HL-60/S4 (cell line): Measurements from ENCODE around the gene ZFP2.

Source experiments
- in situ Hi-C: fragments of 300-500 bp; cut with MboI; formaldehyde crosslinking; loops from 2 replicates; pipeline ENCODE4 v1.14.3; 2022; ENCODE audit warnings: low sequenced_read_pairs

Gene ZFP2

DNA sequence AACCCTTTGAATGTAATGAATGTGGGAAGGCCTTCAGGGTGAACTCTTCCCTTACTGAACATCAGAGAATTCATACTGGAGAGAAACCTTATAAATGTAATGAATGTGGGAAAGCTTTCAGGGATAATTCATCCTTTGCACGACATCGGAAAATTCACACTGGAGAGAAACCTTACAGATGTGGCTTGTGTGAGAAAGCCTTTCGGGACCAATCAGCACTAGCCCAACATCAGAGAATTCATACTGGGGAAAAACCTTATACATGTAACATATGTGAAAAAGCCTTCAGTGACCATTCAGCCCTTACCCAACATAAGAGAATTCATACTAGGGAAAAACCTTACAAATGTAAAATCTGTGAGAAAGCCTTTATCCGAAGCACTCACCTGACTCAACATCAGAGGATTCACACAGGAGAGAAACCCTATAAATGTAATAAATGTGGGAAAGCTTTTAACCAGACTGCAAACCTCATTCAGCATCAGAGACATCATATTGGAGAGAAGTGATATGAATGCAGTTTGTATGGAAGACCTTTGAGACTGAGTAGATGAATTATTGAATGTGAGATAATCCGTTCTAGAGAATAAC lies 69.8 kb downstream of the ZFP2 start:
- in situ Hi-C loops: no loop called here

DNA sequence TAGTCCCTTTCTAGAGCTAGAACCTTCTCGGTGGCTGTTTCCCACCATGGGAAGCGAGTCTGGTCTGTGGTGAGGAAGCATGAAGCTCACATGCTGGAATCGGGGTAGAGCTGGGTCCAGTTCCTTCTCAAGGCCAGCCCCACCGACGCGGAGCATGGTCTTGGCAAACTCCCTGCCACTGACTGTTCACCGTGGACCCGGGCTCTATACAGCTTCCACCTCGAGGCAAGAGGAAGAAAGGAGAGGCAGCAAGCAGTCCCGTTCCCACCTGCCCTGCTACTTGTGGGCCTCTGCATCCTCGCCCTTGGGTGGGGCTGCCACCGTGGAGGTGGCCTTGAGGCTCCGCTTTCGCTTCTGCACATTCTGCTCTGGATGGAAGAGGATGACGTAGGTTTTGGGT lies 85.7 kb downstream of the ZFP2 start:
- in situ Hi-C loops: no loop called here
